ENCODE measurements around the gene IGF1R. TPM values are rescaled to one million over a fixed set of nuclear protein-coding genes. Genes with fewer than 3 reads are reported as not detected.

Gene IGF1R
- total RNA-seq, 1 experiment from 2014 or later, result 125 TPM

- Mint-ChIP-seq H3K27ac (peak overlapping the region; percentile 61; the same call in 1 of the 2 replicates), H3K9me3 (no peaks in the 10 kb centered on the region), H3K36me3 (no peaks in the 10 kb centered on the region), H3K4me3 (no peak overlapping the region), H3K27me3 (ENCODE audit: low read depth) (no peaks in the 10 kb centered on the region), H3K4me1 (peaks cover 88% of the 10 kb centered on the region)
- ChIA-PET CTCF (interaction anchor here (1.0 kb wide), 1 partner anchor 71 kb away, joined by 3 read pairs; no protein-coding TSS in a partner anchor), POLR2A (no interaction called here)
- DNase-seq (ENCODE audit: low spot score) (no peak), ATAC-seq (no peak)
- TF ChIP-seq KAT7 (CRISPR knock-in tag; IDR thresholded peaks at IDR 0.05; ENCODE audit: borderline replicate concordance) (no peak), E2F4 (CRISPR knock-in tag; IDR thresholded peaks at IDR 0.05; ENCODE audit: borderline replicate concordance, low read depth) (no peak), ZNF396 (CRISPR knock-in tag; IDR thresholded peaks at IDR 0.05; ENCODE audit: borderline replicate concordance) (no peak), ZNF219 (CRISPR knock-in tag; IDR thresholded peaks at IDR 0.05; ENCODE audit: borderline replicate concordance) (no peak), CBFB (CRISPR knock-in tag; IDR thresholded peaks at IDR 0.05; ENCODE audit: low read depth) (no peak), MXD4 (CRISPR knock-in tag; IDR thresholded peaks at IDR 0.05; ENCODE audit: borderline replicate concordance) (no peak), EMX1 (CRISPR knock-in tag; IDR thresholded peaks at IDR 0.05) (no peak), STAT6 (CRISPR knock-in tag; conservative IDR thresholded peaks at IDR 0.05; ENCODE audit: low read depth) (no peak)
These were observed 124.6 kb downstream of the IGF1R start for GRCh38 chr15:98772895-98773294.

GRCh38 chr15:98773616-98774015 lies 125.3 kb downstream of the IGF1R start:
- peaks cover 90% of the 10 kb centered on the region for H3K4me1 Mint-ChIP-seq
- CTCF ChIA-PET, result no interaction called here
- ATAC-seq, result peak; percentile 31
- no peaks in the 10 kb centered on the region for H3K9me3 Mint-ChIP-seq
- no peaks in the 10 kb centered on the region for H3K27me3 Mint-ChIP-seq (ENCODE audit: low read depth)
- peak overlapping the region; percentile 61; the same call in 1 of the 2 replicates for H3K27ac Mint-ChIP-seq
- TF ChIP-seq ZNF121 (CRISPR knock-in tag; IDR thresholded peaks at IDR 0.05) (no peak), ZNF219 (CRISPR knock-in tag; IDR thresholded peaks at IDR 0.05; ENCODE audit: borderline replicate concordance) (no peak), FOXP4 (CRISPR knock-in tag; IDR thresholded peaks at IDR 0.05) (no peak), ATF1 (CRISPR knock-in tag; IDR thresholded peaks at IDR 0.05) (no peak), SOX15 (CRISPR knock-in tag; IDR thresholded peaks at IDR 0.05) (no peak), FOXK1 (CRISPR knock-in tag; IDR thresholded peaks at IDR 0.05) (no peak), ZNF425 (CRISPR knock-in tag; conservative IDR thresholded peaks at IDR 0.05) (no peak), JUN (CRISPR knock-in tag; IDR thresholded peaks at IDR 0.05) (no peak), ATF3 (CRISPR knock-in tag; conservative IDR thresholded peaks at IDR 0.05) (no peak), ZBTB21 (CRISPR knock-in tag; IDR thresholded peaks at IDR 0.05; ENCODE audit: borderline replicate concordance) (no peak), ARID4B (CRISPR knock-in tag; IDR thresholded peaks at IDR 0.05; ENCODE audit: borderline replicate concordance) (no peak), STAT6 (CRISPR knock-in tag; conservative IDR thresholded peaks at IDR 0.05; ENCODE audit: low read depth) (no peak), KAT7 (CRISPR knock-in tag; IDR thresholded peaks at IDR 0.05; ENCODE audit: borderline replicate concordance) (no peak), TP53 (CRISPR knock-in tag; IDR thresholded peaks at IDR 0.05) (no peak)
- no peak overlapping the region for H3K4me3 Mint-ChIP-seq
- DNase-seq (ENCODE audit: low spot score), result no peak
- POLR2A ChIA-PET, result no interaction called here
- H3K36me3 Mint-ChIP-seq, result no peaks in the 10 kb centered on the region

Data from WTC11 (cell line).